NCI-H460 (cell line): ENCODE measurements around the gene MARK3. TPM values are rescaled to one million over a fixed set of nuclear protein-coding genes. Genes with fewer than 3 reads are reported as not detected.
A peak's percentile ranks its signal among the peaks of the same experiment; 100 is the strongest.
"Not testable (repeated sequence)": the region's sequence is repeated elsewhere in the genome, so short reads cannot be mapped to it uniquely, and the experiment has no call there.

Experiments
- DNase-seq: peaks from one replicate; pipeline ENCODE4 v3.0.0-alpha.2; 2016; ENCODE audit warnings: low read depth; ENCODE audit errors: extremely low read depth
- total RNA-seq: library from RNA; depleted of rRNA; stranded (reverse); fragments of >200 nt; shearing (Covaris generic); gene quantifications from 2 replicates; pipeline ENCODE4 v1.2.3, GENCODE V29; 2014

Gene MARK3
- total RNA-seq, 1 experiment from 2014 or later = 80.3 TPM

- peak; percentile 68 for DNase-seq
Measured at GRCh38 chr14:103522649-103523574, 137.7 kb downstream of the MARK3 start, which contains the start of gene CKB. TSS of gene CKB (minus strand) at chr14:103522830. CDS start at chr14:103522493, 337 bp downstream.

- DNase-seq = no peak
Measured at GRCh38 chr14:103523575-103523954, 138.3 kb downstream of the MARK3 start.

- no peak for DNase-seq
Measured at GRCh38 chr14:103524002-103524935, 139.1 kb downstream of the MARK3 start.

GRCh38 chr14:103525430-103526246, 140.4 kb downstream of the MARK3 start:
- not testable (repeated sequence) for DNase-seq

- DNase-seq = no peak
Measured at GRCh38 chr14:103526247-103526913, 141.2 kb downstream of the MARK3 start.

GRCh38 chr14:103526914-103527248, 141.7 kb downstream of the MARK3 start:
- DNase-seq = no peak

GRCh38 chr14:103527408-103528145, 142.4 kb downstream of the MARK3 start:
- DNase-seq = no peak

- DNase-seq = no peak
Measured at GRCh38 chr14:103528146-103528586, 143.0 kb downstream of the MARK3 start.

- peak; percentile 89 for DNase-seq
Measured at GRCh38 chr14:103528587-103529382, 143.6 kb downstream of the MARK3 start, which contains the start of gene TRMT61A. TSS of gene TRMT61A (plus strand) at chr14:103529196. CDS start at chr14:103529979, 783 bp downstream.

GRCh38 chr14:103529383-103530365, 144.5 kb downstream of the MARK3 start:
- no peak for DNase-seq

GRCh38 chr14:103530390-103530789, 145.2 kb downstream of the MARK3 start:
- no peak for DNase-seq

- DNase-seq = no peak
Measured at GRCh38 chr14:103530831-103531230, 145.6 kb downstream of the MARK3 start.

GRCh38 chr14:103531421-103532215, 146.4 kb downstream of the MARK3 start:
- no peak for DNase-seq

- no peak for DNase-seq
Measured at GRCh38 chr14:103532216-103533136, 147.3 kb downstream of the MARK3 start.
